Astrocyte (in vitro differentiated cells and primary cell): ENCODE measurements around the gene RPS25. TPM values are rescaled to one million over a fixed set of nuclear protein-coding genes. Genes with fewer than 3 reads are reported as not detected.
A peak's percentile ranks its signal among the peaks of the same experiment; 100 is the strongest.

ENCODE experiments used
- DNase-seq: peaks from one replicate; pipeline ENCODE4 v3.0.0-alpha.2; 2010; ENCODE audit warnings: low read depth
- FAIRE-seq: peaks from 2 replicates; lab custom pipeline; 2011; peaks lifted over from hg19 to GRCh38; lab: Jason Lieb, UNC
- H2AFZ ChIP-seq: 2 replicates; pipeline ENCODE4 v1.6.0; 2012; ENCODE audit warnings: low read depth, low read length, inconsistent platforms
- H3K27ac ChIP-seq: 2 replicates; pipeline ENCODE4 v1.5.1; 2011; ENCODE audit warnings: low read depth, low read length, inconsistent platforms
- H3K27me3 ChIP-seq: 2 replicates; pipeline ENCODE4 v1.6.0; 2011; ENCODE audit warnings: low read length, inconsistent platforms; ENCODE audit not compliant: insufficient read depth
- H3K36me3 ChIP-seq: 2 replicates; pipeline ENCODE4 v1.5.1; 2011; ENCODE audit warnings: low read length, inconsistent platforms; ENCODE audit not compliant: insufficient read depth
- H3K4me1 ChIP-seq: 2 replicates; pipeline ENCODE4 v1.5.1; 2011; ENCODE audit warnings: low read length, inconsistent platforms; ENCODE audit not compliant: insufficient read depth
- H3K4me2 ChIP-seq: 2 replicates; pipeline ENCODE4 v1.6.0; 2012; ENCODE audit warnings: low read length, inconsistent platforms
- H3K4me3 ChIP-seq: 2 replicates; pipeline ENCODE4 v1.5.1; 2011; ENCODE audit warnings: low read depth, mild to moderate bottlenecking, low read length, inconsistent platforms; ENCODE audit not compliant: insufficient read depth
- H3K79me2 ChIP-seq: 2 replicates; pipeline ENCODE4 v1.6.0; 2012; ENCODE audit warnings: mild to moderate bottlenecking, low read length, inconsistent platforms; ENCODE audit not compliant: insufficient read depth
- H3K9ac ChIP-seq: 2 replicates; pipeline ENCODE4 v1.6.0; 2012; ENCODE audit warnings: mild to moderate bottlenecking, low read length, inconsistent platforms
- H3K9me3 ChIP-seq: 2 replicates; pipeline ENCODE4 v1.5.1; 2012; ENCODE audit warnings: low read depth, mild to moderate bottlenecking, low read length, inconsistent platforms; ENCODE audit not compliant: insufficient read depth
- H4K20me1 ChIP-seq: 2 replicates; pipeline ENCODE4 v1.6.0; 2012; ENCODE audit warnings: low read length, inconsistent platforms; ENCODE audit not compliant: insufficient read depth
- H3K27ac Mint-ChIP-seq: one replicate; pipeline ENCODE4 v1.8.0; 2021; ENCODE audit warnings: mild to moderate bottlenecking, mixed read lengths; ENCODE audit not compliant: unreplicated experiment
- H3K27me3 Mint-ChIP-seq: one replicate; pipeline ENCODE4 v1.8.0; 2021; ENCODE audit warnings: low read depth, mixed read lengths; ENCODE audit not compliant: unreplicated experiment
- H3K36me3 Mint-ChIP-seq: one replicate; pipeline ENCODE4 v1.8.0; 2021; ENCODE audit warnings: low read depth, mixed read lengths; ENCODE audit not compliant: unreplicated experiment
- H3K4me1 Mint-ChIP-seq: one replicate; pipeline ENCODE4 v1.8.0; 2021; ENCODE audit warnings: low read depth, mixed read lengths; ENCODE audit not compliant: unreplicated experiment
- H3K4me3 Mint-ChIP-seq: one replicate; pipeline ENCODE4 v1.8.0; 2021; ENCODE audit warnings: mild to moderate bottlenecking, moderate library complexity, mixed read lengths; ENCODE audit not compliant: unreplicated experiment
- H3K9me3 Mint-ChIP-seq: one replicate; pipeline ENCODE4 v1.8.0; 2021; ENCODE audit warnings: mild to moderate bottlenecking, mixed read lengths; ENCODE audit not compliant: unreplicated experiment
- CTCF ChIP-seq: IDR thresholded peaks from 2 replicates; pipeline ENCODE4 v1.5.1; 2011; ENCODE audit warnings: low read depth, mild to moderate bottlenecking, inconsistent platforms, low read length, moderate library complexity; ENCODE audit not compliant: insufficient read depth
- EZH2 ChIP-seq: IDR thresholded peaks from 2 replicates; pipeline ENCODE4 v1.6.1; 2012; ENCODE audit warnings: mild to moderate bottlenecking, low read length, inconsistent platforms; ENCODE audit not compliant: insufficient read depth
- total RNA-seq: library from RNA; stranded (reverse); gene quantifications from 2 replicates; pipeline ENCODE4 v1.2.1, GENCODE V29; 2021

The RPS25 gene
- total RNA-seq, 1 donor from 2014 or later = 750 TPM

GRCh38 chr11:119011476-119012053, 6.6 kb downstream of the RPS25 start:
- H3K27me3 Mint-ChIP-seq = no peaks in the 10 kb centered on the region
- peaks cover 12% of the 10 kb centered on the region for H3K4me1 Mint-ChIP-seq
- no peak overlapping the region for H3K27ac ChIP-seq
- no peak overlapping the region for H3K4me3 ChIP-seq
- peaks cover 28% of the 10 kb centered on the region for H3K36me3 Mint-ChIP-seq
- peaks cover 38% of the 10 kb centered on the region for H4K20me1 ChIP-seq
- H2AFZ ChIP-seq = no peak overlapping the region
- peaks cover 22% of the 10 kb centered on the region for H3K79me2 ChIP-seq
- FAIRE-seq = no peak
- H3K4me2 ChIP-seq = no peak overlapping the region
- no peaks in the 10 kb centered on the region for H3K27me3 ChIP-seq
- H3K27ac Mint-ChIP-seq = no peak overlapping the region
- no peaks in the 10 kb centered on the region for H3K9me3 Mint-ChIP-seq
- H3K9ac ChIP-seq = no peak overlapping the region
- TF ChIP-seq EZH2 (no peak), CTCF (no peak)
- DNase-seq = no peak
- H3K36me3 ChIP-seq = peaks cover 40% of the 10 kb centered on the region
- H3K4me3 Mint-ChIP-seq = no peak overlapping the region
- peaks cover 7% of the 10 kb centered on the region for H3K4me1 ChIP-seq
- H3K9me3 ChIP-seq = no peaks in the 10 kb centered on the region

GRCh38 chr11:119006656-119007055, 11.5 kb downstream of the RPS25 start:
- H2AFZ ChIP-seq = no peak overlapping the region
- Mint-ChIP-seq H3K4me3 (no peak overlapping the region), H3K36me3 (peaks cover 23% of the 10 kb centered on the region), H3K9me3 (no peaks in the 10 kb centered on the region), H3K27ac (no peak overlapping the region), H3K27me3 (no peaks in the 10 kb centered on the region), H3K4me1 (no peaks in the 10 kb centered on the region)
- H3K9ac ChIP-seq = no peak overlapping the region
- DNase-seq (no peak), FAIRE-seq (no peak)
- H3K27me3 ChIP-seq = no peaks in the 10 kb centered on the region
- no peaks in the 10 kb centered on the region for H3K4me1 ChIP-seq
- no peak overlapping the region for H3K4me2 ChIP-seq
- no peak overlapping the region for H3K27ac ChIP-seq
- H4K20me1 ChIP-seq = no peaks in the 10 kb centered on the region
- peaks cover 16% of the 10 kb centered on the region for H3K36me3 ChIP-seq
- H3K9me3 ChIP-seq = no peaks in the 10 kb centered on the region
- no peaks in the 10 kb centered on the region for H3K79me2 ChIP-seq
- no peak overlapping the region for H3K4me3 ChIP-seq
- TF ChIP-seq CTCF = no peak
- no peak for TF ChIP-seq EZH2

- H3K27me3 Mint-ChIP-seq = no peaks in the 10 kb centered on the region
- H3K4me3 Mint-ChIP-seq = no peak overlapping the region
- FAIRE-seq (no peak), DNase-seq (peak; percentile 29)
- Histone ChIP-seq H3K27me3 (no peaks in the 10 kb centered on the region), H3K36me3 (peaks cover 8% of the 10 kb centered on the region), H3K9me3 (no peaks in the 10 kb centered on the region), H3K4me1 (peaks cover 24% of the 10 kb centered on the region), H3K9ac (no peak overlapping the region), H4K20me1 (no peaks in the 10 kb centered on the region), H3K4me2 (peak overlapping the region; percentile 11), H3K27ac (peak overlapping the region; percentile 13), H3K79me2 (peaks cover 22% of the 10 kb centered on the region), H2AFZ (no peak overlapping the region), H3K4me3 (no peak overlapping the region)
- peaks cover 14% of the 10 kb centered on the region for H3K4me1 Mint-ChIP-seq
- no peak for TF ChIP-seq EZH2
- TF ChIP-seq CTCF = no peak
- peaks cover 5% of the 10 kb centered on the region for H3K36me3 Mint-ChIP-seq
- no peaks in the 10 kb centered on the region for H3K9me3 Mint-ChIP-seq
- peak overlapping the region; percentile 71 for H3K27ac Mint-ChIP-seq
Observed at GRCh38 chr11:119000906-119001305, 17.2 kb downstream of the RPS25 start.
